ENCODE measurements around the gene CDHR5. TPM values are rescaled to one million over a fixed set of nuclear protein-coding genes. Genes with fewer than 3 reads are reported as not detected.

CDHR5 gene
- total and polyA plus RNA-seq, 9 donors = 0.65 to 33.7 (median 1.2) TPM

- DNase-seq = no peak
- Histone ChIP-seq H3K36me3 (ENCODE audit: control insufficient read depth, insufficient read depth, low read length) (peaks cover 90% of the 10 kb centered on the region), H3K27ac (ENCODE audit: low read length) (no peak overlapping the region), H3K4me1 (ENCODE audit: control insufficient read depth, insufficient read depth, low read length) (peaks cover 40% of the 10 kb centered on the region), H3K4me3 (ENCODE audit: low read length) (no peak overlapping the region), H3K9me3 (replicated peaks; ENCODE audit: control insufficient read depth, low read depth, low read length) (no peaks in the 10 kb centered on the region), H3K27me3 (ENCODE audit: control insufficient read depth, insufficient read depth, low read length) (no peaks in the 10 kb centered on the region)
- 87% methylated on average over 14 of the region's 18 CpGs for WGBS (ENCODE audit: insufficient coverage)
Observed at GRCh38 chr11:610146-610801, 14.5 kb downstream of the CDHR5 start.

GRCh38 chr11:609341-609811 lies 15.4 kb downstream of the CDHR5 start:
- H3K27me3 ChIP-seq (ENCODE audit: control insufficient read depth, insufficient read depth, low read length) = no peaks in the 10 kb centered on the region
- no peak overlapping the region for H3K4me3 ChIP-seq (ENCODE audit: low read length)
- H3K9me3 ChIP-seq (replicated peaks; ENCODE audit: control insufficient read depth, low read depth, low read length) = no peaks in the 10 kb centered on the region
- H3K4me1 ChIP-seq (ENCODE audit: control insufficient read depth, insufficient read depth, low read length) = peaks cover 31% of the 10 kb centered on the region
- no peak for DNase-seq
- 91% methylated on average over 28 of the region's 28 CpGs for WGBS (ENCODE audit: insufficient coverage)
- no peak overlapping the region for H3K27ac ChIP-seq (ENCODE audit: low read length)
- peaks cover 93% of the 10 kb centered on the region for H3K36me3 ChIP-seq (ENCODE audit: control insufficient read depth, insufficient read depth, low read length)

- H3K27ac ChIP-seq (ENCODE audit: low read length) = no peak overlapping the region
- WGBS (ENCODE audit: insufficient coverage) = 73% methylated on average over 25 of the region's 28 CpGs
- no peak for DNase-seq
- no peaks in the 10 kb centered on the region for H3K27me3 ChIP-seq (ENCODE audit: control insufficient read depth, insufficient read depth, low read length)
- peaks cover 93% of the 10 kb centered on the region for H3K36me3 ChIP-seq (ENCODE audit: control insufficient read depth, insufficient read depth, low read length)
- H3K9me3 ChIP-seq (replicated peaks; ENCODE audit: control insufficient read depth, low read depth, low read length) = no peaks in the 10 kb centered on the region
- peaks cover 25% of the 10 kb centered on the region for H3K4me1 ChIP-seq (ENCODE audit: control insufficient read depth, insufficient read depth, low read length)
- H3K4me3 ChIP-seq (ENCODE audit: low read length) = no peak overlapping the region
Observed at GRCh38 chr11:608791-609251, 15.9 kb downstream of the CDHR5 start.

GRCh38 chr11:607971-608659 lies 16.6 kb downstream of the CDHR5 start:
- no peak overlapping the region for H3K4me3 ChIP-seq (ENCODE audit: low read length)

GRCh38 chr11:607020-607780 lies 17.6 kb downstream of the CDHR5 start:
- WGBS (ENCODE audit: insufficient coverage) = 91% methylated on average over 33 of the region's 35 CpGs
- no peak overlapping the region for H3K27ac ChIP-seq (ENCODE audit: low read length)

More at GRCh38 chr11:607971-608659, 16.6 kb downstream of the CDHR5 start:
- no peak overlapping the region for H3K27ac ChIP-seq (ENCODE audit: low read length)
- peaks cover 19% of the 10 kb centered on the region for H3K4me1 ChIP-seq (ENCODE audit: control insufficient read depth, insufficient read depth, low read length)
- no peaks in the 10 kb centered on the region for H3K27me3 ChIP-seq (ENCODE audit: control insufficient read depth, insufficient read depth, low read length)
- no peaks in the 10 kb centered on the region for H3K9me3 ChIP-seq (replicated peaks; ENCODE audit: control insufficient read depth, low read depth, low read length)
- WGBS (ENCODE audit: insufficient coverage) = 85% methylated on average over 40 of the region's 45 CpGs
- no peak for DNase-seq
- peaks cover 91% of the 10 kb centered on the region for H3K36me3 ChIP-seq (ENCODE audit: control insufficient read depth, insufficient read depth, low read length)

GRCh38 chr11:606245-606644 lies 18.5 kb downstream of the CDHR5 start:
- no peak for DNase-seq
- Histone ChIP-seq H3K9me3 (replicated peaks; ENCODE audit: control insufficient read depth, low read depth, low read length) (no peaks in the 10 kb centered on the region), H3K4me3 (ENCODE audit: low read length) (no peak overlapping the region), H3K27ac (ENCODE audit: low read length) (no peak overlapping the region), H3K27me3 (ENCODE audit: control insufficient read depth, insufficient read depth, low read length) (no peaks in the 10 kb centered on the region), H3K4me1 (ENCODE audit: control insufficient read depth, insufficient read depth, low read length) (peaks cover under 1% of the 10 kb centered on the region), H3K36me3 (ENCODE audit: control insufficient read depth, insufficient read depth, low read length) (peaks cover 91% of the 10 kb centered on the region)
- 85% methylated on average over 17 of the region's 19 CpGs for WGBS (ENCODE audit: insufficient coverage)

More at GRCh38 chr11:607020-607780, 17.6 kb downstream of the CDHR5 start:
- Histone ChIP-seq H3K4me1 (ENCODE audit: control insufficient read depth, insufficient read depth, low read length) (peaks cover 10% of the 10 kb centered on the region), H3K9me3 (replicated peaks; ENCODE audit: control insufficient read depth, low read depth, low read length) (no peaks in the 10 kb centered on the region), H3K36me3 (ENCODE audit: control insufficient read depth, insufficient read depth, low read length) (peaks cover 90% of the 10 kb centered on the region), H3K4me3 (ENCODE audit: low read length) (no peak overlapping the region), H3K27me3 (ENCODE audit: control insufficient read depth, insufficient read depth, low read length) (no peaks in the 10 kb centered on the region)
- no peak for DNase-seq

GRCh38 chr11:605286-606129 lies 19.2 kb downstream of the CDHR5 start:
- no peaks in the 10 kb centered on the region for H3K27me3 ChIP-seq (ENCODE audit: control insufficient read depth, insufficient read depth, low read length)
- H3K9me3 ChIP-seq (replicated peaks; ENCODE audit: control insufficient read depth, low read depth, low read length) = no peaks in the 10 kb centered on the region
- DNase-seq = no peak
- peaks cover 88% of the 10 kb centered on the region for H3K36me3 ChIP-seq (ENCODE audit: control insufficient read depth, insufficient read depth, low read length)
- H3K27ac ChIP-seq (ENCODE audit: low read length) = no peak overlapping the region
- 94% methylated on average over 21 of the region's 33 CpGs for WGBS (ENCODE audit: insufficient coverage)
- no peaks in the 10 kb centered on the region for H3K4me1 ChIP-seq (ENCODE audit: control insufficient read depth, insufficient read depth, low read length)
- no peak overlapping the region for H3K4me3 ChIP-seq (ENCODE audit: low read length)

GRCh38 chr11:603154-603553 lies 21.6 kb downstream of the CDHR5 start:
- H3K4me1 ChIP-seq (ENCODE audit: control insufficient read depth, insufficient read depth, low read length) = no peaks in the 10 kb centered on the region
- peaks cover 82% of the 10 kb centered on the region for H3K36me3 ChIP-seq (ENCODE audit: control insufficient read depth, insufficient read depth, low read length)
- H3K4me3 ChIP-seq (ENCODE audit: low read length) = no peak overlapping the region
- no peaks in the 10 kb centered on the region for H3K9me3 ChIP-seq (replicated peaks; ENCODE audit: control insufficient read depth, low read depth, low read length)
- no peaks in the 10 kb centered on the region for H3K27me3 ChIP-seq (ENCODE audit: control insufficient read depth, insufficient read depth, low read length)
- WGBS (ENCODE audit: insufficient coverage) = 91% methylated on average over 11 of the region's 13 CpGs
- H3K27ac ChIP-seq (ENCODE audit: low read length) = no peak overlapping the region
- DNase-seq = no peak

- DNase-seq = no peak
- WGBS (ENCODE audit: insufficient coverage) = 94% methylated on average over 14 of the region's 23 CpGs
- no peak overlapping the region for H3K27ac ChIP-seq (ENCODE audit: low read length)
- H3K4me1 ChIP-seq (ENCODE audit: control insufficient read depth, insufficient read depth, low read length) = no peaks in the 10 kb centered on the region
- no peak overlapping the region for H3K4me3 ChIP-seq (ENCODE audit: low read length)
- no peaks in the 10 kb centered on the region for H3K9me3 ChIP-seq (replicated peaks; ENCODE audit: control insufficient read depth, low read depth, low read length)
- H3K27me3 ChIP-seq (ENCODE audit: control insufficient read depth, insufficient read depth, low read length) = no peaks in the 10 kb centered on the region
- H3K36me3 ChIP-seq (ENCODE audit: control insufficient read depth, insufficient read depth, low read length) = peaks cover 82% of the 10 kb centered on the region
Observed at GRCh38 chr11:601573-602245, 23.0 kb downstream of the CDHR5 start.
